Adrenal gland (tissue), 5 donors: Measurements from ENCODE around the gene SMCHD1.

Experiments
- POLR2A ChIP-seq, 2 donors: fragments of 450-650 bp; IDR thresholded peaks; one replicate each; pipeline ENCODE4 v1.6.1; 2017; ENCODE audit warnings: antibody characterized with exemption in 2 of 2, mild to moderate bottlenecking in 2 of 2, moderate library complexity in 1 of 2
- TF ChIP-seq, protein P1 (sequence below), 6 experiments: fragments of 450-650 bp in 4 of 6; fragments of 200-600 bp in 2 of 6; sonication (generic) in 1 of 6; IDR thresholded peaks; 1 replicate in 5 of 6; 2 replicates in 1 of 6; pipeline versions ENCODE4 v1.5.1 to v1.8.0; 2016 to 2021; ENCODE audit warnings: antibody characterized with exemption in 6 of 6, mild to moderate bottlenecking in 2 of 6, moderate library complexity in 1 of 6
- donor health status: DM: no; HTN: no; CAD: no.

DNA sequence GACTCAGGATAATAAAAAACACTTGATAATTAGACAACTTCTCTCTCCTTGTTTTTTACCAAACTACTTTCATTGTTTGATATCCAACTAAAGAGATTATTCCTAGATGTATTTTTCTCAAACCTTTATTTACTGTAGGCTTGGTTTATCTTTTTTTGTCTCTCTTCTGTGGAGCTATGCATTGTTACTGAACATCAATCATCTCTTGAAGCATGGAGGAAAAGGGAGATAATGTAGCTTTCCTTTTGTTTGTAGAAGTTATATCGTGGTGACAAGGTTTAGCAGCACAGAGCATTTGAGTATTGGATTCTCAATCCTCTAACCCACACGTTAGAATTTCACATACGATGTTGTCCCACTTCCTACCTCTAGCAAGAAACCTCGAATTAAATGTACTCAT, 41.7 kb downstream of the SMCHD1 start:
- TF ChIP-seq, protein P1, sequence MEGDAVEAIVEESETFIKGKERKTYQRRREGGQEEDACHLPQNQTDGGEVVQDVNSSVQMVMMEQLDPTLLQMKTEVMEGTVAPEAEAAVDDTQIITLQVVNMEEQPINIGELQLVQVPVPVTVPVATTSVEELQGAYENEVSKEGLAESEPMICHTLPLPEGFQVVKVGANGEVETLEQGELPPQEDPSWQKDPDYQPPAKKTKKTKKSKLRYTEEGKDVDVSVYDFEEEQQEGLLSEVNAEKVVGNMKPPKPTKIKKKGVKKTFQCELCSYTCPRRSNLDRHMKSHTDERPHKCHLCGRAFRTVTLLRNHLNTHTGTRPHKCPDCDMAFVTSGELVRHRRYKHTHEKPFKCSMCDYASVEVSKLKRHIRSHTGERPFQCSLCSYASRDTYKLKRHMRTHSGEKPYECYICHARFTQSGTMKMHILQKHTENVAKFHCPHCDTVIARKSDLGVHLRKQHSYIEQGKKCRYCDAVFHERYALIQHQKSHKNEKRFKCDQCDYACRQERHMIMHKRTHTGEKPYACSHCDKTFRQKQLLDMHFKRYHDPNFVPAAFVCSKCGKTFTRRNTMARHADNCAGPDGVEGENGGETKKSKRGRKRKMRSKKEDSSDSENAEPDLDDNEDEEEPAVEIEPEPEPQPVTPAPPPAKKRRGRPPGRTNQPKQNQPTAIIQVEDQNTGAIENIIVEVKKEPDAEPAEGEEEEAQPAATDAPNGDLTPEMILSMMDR (IDR thresholded peaks at IDR 0.05), result no peak
- TF ChIP-seq POLR2A (IDR thresholded peaks at IDR 0.05), result no peak
